GM18873 (cell line): ENCODE data around the gene TGFB2.

Experiments used
- ATAC-seq: cut with Tn5 transposase; IDR thresholded peaks from one replicate; pipeline ENCODE4 v1.9.1; 2021; ENCODE audit warnings: mild to moderate bottlenecking, moderate library complexity, moderate number of reproducible peaks; ENCODE audit not compliant: unreplicated experiment, low FRiP score

Gene TGFB2

DNA sequence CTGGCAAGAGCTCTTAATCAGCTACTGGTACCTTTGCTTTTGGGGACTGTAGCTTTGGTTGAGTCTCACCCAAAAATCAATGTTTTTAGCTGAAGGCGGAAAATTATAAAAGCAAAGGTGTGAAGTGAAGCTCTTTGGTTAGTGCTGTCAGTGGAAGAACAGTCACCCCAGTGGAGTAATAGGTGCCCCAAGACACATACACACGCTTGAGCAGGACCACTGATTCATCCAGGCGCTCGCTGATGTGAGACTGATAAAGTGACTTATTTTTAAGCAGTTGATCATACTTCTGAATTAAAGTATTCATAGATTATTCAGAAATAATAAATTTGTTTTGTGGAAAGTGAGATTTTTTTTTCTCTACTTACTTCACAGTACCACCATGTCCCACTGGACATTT, 37.1 kb downstream of the TGFB2 start:
- ATAC-seq, result no peak

DNA sequence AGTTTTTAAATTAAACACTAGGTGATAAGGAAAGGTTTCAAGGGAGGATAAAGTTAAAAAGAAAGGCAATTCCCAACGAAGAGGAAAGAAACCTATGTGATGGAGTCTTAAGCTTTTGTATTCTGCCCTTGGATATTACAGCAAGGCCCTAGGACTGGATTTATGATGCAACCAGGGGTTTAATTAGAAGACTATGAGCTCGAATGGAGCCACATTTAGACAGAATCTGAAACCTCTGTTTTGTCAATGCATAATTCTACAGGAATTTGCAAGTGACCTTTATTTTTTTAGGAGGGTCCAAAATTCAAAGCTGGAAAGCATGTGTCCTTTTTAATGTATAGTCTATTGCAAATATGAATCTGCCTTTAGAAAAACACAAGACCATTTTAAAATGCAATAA, 37.9 kb downstream of the TGFB2 start:
- no peak for ATAC-seq

DNA sequence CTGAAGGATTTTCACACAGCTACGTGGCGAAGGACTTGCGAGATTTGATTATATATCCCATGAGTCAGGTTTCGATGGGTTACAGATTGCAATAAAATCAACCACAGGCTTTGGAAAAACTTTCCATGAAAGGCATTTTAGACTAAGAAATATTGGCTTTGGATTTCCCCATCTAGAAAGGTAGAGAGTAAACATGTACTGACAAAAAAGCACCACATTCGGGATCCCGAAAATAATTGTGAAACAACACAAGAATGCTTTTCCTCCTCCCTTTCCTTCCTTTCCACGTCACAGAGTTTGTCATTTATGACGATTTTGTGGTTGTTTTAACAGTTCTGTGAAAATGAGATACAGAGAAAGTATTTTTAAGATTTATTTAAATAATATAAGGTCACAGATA, 38.5 kb downstream of the TGFB2 start:
- ATAC-seq, result no peak

DNA sequence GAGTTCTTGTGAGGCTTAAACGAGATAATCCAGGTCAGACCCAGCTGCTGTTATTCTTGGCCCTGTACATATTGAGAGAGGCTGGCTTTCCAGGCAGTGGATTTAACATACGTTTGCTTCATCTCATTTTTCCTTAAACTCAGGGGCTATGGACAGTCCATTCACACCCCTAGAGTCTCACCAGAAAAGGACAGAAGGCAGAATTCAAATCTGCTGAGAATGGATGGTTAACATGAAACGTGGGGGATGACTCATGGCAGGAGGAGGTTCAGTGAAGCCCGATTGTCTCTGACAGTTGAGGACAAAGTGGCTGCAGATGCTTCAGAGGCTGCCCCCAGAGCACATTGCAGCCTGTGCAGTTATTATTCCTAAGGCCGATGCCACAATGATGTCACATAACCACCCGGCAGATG, 39.5 kb downstream of the TGFB2 start:
- ATAC-seq, result no peak

DNA sequence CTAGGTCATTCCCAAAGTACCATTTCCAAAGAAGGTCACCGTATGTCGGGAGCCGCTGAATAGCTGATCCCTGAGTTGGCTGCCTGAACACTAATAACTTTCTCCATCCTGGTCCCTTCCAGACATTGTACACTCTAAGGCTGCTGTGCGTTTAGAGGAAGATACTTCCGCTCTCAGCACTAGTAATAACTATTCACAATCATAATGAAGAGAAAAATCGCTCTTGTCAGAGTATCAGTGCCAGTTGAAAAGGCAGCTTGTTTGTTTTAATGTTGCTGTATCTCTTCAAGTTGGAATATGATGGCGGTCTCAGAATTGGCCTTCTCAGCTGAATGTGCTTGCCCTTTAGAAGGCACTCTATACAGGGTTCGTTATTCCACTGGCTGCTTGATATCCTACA, 43.5 kb downstream of the TGFB2 start:
- ATAC-seq, result no peak

DNA sequence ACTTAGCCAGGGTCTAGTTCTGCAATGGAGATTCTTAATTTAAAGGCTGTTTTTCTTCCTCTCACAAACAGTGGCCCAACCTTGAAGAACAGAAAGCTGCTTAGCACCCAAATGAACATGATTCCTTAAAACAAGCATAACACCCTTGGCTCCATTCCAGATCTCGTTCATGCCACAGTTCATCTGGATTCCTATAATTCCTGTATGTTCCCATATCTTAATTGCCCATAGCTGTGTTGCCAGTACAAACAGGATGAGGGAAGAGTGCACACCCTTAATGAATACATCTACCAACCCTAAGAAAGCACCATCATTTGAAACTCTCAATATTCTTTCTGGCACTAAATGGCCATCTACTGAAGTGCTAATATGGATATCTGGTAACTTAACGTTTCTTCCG, 45.5 kb downstream of the TGFB2 start:
- ATAC-seq, result no peak

DNA sequence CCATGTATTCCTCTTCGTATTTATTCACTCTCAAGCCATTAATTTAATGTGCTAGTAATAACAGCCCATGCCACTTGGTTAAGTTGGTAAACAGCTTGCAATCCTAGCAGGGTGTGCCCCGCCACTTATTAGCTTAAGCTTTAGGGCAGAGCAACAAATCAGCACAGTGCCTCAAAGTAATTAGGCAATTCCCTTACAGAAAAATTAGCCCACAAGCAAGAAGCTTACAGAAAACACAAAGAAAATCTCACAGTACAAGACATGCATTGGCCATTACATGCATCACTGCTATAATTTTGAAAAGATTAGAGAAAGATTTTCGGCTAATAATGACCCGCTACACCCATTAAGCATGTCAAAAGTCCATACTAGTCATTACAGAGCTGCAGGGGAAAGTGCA, 47.6 kb downstream of the TGFB2 start:
- ATAC-seq, result no peak

DNA sequence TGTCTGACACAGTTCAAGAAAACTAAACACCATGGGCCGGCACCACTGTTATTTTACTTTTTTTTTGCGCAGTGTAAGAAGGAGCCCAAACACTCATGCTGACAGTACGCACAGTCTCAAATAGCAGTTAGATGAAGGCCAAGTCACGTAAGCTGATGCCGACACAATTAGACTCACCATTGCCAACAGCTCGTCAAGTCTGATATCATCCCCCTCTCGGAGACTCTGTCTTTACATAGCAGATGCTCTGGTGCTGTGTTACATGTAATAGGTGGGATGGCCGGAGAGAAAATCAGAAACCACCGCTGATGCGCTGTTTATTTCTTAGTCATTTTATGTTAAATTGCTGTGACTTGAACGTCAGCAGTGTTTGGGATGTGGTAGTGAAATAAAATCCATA, 49.3 kb downstream of the TGFB2 start:
- no peak for ATAC-seq

DNA sequence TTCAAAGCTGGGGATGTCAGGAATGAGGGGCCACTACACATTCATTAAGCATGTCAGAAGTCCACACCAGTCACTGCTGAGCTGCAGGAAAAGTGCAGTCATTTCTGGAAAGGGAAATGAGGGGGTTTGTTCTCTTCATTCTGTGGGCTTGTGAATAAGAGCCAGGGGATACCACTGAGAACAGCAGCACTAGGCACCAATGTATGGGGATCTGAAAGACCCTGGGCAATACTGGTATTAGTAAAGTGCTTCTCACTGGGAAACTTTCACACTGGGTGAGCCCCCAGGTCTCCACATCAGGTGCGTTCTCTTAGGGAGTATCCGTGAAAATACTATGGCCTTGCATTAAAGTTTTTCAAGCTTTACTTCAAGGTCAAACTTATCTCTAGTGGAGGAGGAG, 49.9 kb downstream of the TGFB2 start:
- ATAC-seq, result no peak

DNA sequence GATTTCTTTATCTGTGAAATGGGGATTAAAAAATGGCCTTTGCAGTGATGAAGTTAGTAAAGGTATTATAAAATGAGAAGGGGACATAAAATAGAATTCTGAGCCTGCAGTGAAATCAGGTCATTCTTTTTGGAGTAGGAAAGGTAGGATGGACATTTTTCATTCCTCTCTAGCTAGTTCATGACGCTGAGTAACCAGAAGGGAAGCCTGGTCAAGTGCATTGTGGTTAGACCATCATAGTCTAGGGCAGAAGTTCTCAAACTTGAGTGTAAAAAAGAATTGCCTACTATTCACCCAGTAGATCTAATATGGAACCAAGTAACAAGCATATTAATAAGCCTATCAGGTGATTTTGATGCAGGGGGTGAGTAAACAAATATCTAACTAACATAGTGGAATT, 50.8 kb downstream of the TGFB2 start:
- ATAC-seq, result no peak

DNA sequence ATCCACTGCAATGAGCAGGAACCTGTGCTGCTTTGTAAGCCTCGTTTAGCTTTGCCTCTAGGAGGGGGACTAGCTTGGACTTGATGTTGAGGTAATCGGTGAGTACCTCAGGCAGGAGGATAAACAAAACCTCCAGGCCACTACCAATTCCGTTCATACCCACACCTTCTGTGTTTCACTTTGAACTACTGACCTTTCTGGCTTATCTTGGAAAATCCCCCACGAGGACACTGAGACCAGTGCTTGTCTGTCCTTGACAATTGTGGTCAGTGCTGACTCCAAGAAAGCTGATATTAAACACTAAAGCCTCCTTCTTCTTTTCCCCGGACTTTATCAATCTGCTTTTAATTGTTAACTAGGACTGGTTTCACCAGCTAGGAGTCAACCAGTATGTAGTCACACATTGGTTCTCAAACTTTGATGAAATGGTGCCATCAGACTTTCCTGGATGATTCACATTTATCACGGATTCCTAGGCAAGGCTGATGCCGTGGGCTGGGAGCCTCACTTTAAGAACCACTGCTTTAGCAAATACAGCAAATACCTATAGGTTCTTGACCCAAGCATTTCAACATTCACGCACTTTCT, 52.7 kb downstream of the TGFB2 start:
- no peak for ATAC-seq

DNA sequence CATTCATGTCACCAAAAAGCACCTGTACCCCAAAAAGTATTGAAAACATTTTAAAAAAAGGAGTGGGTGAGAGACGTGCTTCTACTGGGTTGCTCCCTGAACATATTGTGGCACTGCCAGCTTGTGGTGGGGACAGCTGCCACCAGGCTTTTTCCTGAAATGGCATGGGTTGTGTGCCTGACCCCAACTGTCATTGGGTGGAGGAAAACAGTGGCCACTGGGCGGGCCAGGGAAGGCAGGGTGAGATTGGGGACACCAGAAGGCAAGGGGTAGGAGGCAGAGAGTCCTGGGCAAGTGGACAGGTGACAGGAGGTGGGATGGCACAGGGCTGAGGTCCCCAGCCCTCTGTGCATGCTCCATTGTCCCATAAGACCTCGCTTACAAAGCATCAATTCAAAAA, 55.5 kb downstream of the TGFB2 start:
- no peak for ATAC-seq

DNA sequence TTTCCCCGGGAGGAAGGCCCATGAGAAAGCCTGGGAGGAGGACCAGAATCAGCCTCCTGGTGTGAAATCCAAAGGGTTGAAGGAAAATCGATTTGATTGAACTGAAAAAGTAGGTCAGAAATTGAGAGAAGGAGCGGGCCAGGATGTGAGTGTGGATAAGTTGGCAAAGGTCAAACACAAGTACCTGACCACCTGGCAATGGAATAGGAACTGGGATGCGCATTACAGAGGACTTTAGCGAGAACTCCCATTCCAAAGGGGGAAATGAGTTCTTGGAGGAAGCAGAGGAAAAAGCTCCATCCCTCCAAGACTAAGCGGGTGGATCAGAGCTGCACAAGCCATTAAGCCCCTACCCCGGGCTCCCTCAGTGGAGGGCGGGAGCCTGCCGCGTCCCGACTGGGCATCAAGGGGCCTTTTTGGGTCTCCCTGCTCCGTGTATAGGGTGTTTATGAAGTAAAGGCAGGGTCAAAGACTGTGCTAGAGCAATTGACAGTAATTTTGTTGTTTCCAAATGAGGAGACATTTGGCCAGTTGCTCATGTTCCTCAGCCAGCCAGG, 56.4 kb downstream of the TGFB2 start:
- no peak for ATAC-seq

DNA sequence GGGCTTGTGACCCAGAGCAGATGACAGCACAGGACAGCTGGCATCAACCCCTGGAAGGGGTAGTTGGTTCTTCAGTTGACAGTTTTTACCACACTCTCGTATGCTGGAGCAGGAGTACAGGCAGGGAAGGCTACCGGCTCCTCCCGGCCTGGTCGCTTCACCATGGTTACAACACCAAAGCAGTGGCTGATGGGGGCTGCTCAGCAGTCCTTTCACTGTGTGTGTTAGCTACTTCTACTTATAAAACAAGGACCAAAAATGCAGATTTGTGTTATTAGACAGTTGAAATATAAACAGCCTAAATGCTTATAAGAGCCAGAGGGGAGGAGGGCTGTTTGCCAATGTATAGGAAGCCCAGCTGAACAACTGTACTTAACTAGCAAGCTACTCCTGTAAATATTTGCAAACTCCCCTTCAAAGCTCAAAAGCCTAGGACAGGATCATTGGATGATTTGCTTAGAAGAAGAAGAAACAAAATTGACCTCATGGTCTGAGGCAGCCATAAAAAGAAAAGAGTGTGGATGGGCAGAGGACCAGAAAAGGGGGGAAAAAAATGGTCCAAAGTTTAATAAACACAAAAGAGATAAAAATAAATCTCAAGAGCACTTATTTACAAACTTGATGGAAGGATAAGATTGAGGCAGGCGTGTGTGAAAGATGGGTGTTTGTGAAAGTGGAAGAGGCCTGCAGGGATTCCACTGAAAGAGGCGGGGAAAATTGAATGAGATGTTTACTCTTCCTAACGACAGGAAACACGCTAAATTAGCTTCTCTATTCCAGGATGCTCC, 57.1 kb downstream of the TGFB2 start:
- no peak for ATAC-seq

DNA sequence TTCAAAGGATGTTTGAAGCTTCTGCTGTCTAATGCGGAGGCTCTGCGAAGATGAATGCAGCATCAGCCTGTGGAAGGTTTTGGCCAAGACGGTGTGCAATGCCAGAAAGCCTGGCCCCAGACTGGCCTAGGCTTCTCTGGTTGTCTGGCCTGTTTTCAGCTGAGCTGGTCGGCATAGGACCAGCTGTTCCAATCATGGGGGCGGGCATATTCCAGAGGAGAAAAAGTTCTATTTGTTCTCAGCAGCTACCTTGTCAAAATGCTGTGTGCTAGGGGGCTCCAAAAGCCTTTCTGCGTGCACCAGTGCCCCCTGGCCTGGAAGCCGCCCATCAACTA, 57.6 kb downstream of the TGFB2 start:
- ATAC-seq, result no peak

DNA sequence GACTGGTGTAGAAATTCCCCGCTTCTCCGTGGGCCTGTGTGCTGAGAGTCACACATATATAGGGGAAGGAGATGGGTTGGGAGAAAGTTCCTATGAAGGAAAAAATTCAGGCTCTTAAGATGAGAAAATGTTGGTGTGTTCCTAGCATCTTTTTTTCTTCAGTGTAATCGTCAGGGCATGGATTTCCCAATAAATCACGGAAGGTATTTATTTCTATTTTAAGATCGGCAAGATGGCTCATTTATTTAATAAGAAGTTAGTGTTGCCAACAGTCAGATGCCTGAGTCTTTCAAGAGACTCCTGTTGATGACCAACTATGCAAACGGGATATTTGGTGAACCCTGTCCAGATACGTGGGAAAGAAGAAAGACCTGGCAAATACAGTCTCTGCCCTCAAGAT, 58.2 kb downstream of the TGFB2 start:
- no peak for ATAC-seq

DNA sequence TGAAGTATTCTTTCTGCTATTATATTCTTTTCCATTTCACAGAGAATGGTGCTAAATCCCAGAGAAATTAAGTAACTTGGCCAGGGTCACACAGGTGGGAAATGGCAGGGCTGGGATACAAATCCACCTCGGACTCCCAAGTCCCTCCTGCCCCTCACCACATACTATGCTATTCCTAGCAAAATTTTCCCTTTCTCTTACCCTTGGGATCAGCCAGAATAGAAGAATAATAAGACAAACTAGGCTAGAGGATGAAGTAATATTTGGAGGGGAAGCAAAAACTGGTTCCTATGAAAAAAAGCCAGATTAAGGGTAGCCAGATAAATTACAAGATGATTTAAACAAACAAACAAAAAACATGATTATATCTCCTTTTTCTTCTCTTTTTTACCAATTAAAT, 62.5 kb downstream of the TGFB2 start:
- ATAC-seq, result no peak

DNA sequence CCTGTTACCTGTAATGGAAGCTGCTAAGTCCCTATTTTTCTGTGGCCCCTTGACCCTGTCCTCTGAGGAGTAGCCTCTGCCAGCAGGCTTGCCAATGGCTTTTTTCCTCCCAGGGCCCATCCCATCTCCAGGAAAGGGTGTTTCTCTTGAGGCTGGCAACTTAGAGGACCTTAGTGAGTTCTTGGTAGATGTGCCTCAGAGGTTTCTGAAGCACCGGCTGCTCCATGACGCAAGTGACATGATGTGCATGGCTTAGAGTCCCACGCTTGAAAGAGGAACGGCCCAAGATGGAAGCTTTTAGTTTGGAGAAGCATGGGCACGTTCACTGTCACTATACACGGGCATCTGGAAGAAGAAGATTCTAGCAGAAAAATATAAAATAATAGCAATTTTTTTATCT, 63.0 kb downstream of the TGFB2 start:
- ATAC-seq, result no peak

DNA sequence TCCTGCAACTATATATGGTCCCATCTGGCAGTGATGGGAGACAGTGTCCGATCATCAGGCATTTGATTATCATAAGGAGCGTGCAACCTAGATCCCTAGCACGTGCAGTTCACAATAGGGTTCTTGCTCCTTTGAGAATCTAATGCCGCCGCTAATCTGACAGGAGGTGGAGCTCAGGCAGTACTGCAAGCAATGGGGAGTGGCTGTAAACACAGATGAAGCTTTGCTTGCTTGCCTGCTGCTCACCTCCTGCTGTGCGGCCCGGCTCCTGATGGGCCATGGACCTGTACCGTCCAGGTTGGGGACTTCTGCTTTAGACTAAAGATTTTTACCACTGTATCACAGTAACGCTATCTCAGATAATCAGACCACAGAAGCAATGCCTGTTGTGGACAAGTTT, 63.8 kb downstream of the TGFB2 start:
- ATAC-seq, result no peak

DNA sequence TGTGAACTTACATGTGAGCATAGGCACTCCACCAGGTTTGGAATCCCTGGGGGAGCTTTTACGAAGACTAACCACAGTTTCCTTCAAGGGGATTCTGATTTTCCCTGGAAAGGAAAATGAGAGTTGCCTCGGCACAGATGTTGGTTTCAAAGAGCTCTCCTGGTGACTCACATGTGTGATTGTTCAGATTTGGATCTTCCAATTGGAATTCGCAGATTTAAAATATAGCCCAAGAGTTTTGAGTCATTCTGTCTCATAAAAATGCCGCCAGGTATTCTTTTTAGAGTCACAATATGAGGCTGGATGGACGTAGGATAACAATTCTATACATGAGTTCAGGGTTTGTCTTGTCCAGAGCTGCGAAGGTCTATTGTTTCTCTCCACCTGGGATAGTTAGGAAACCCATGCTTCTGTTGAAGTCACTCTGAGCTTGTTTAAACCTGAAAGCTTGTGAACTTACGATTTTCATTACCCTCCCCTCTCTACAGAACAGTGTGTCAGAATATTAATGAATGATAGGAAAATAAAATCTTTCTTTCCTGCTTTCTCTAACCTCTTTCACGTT, 64.9 kb downstream of the TGFB2 start:
- no peak for ATAC-seq

DNA sequence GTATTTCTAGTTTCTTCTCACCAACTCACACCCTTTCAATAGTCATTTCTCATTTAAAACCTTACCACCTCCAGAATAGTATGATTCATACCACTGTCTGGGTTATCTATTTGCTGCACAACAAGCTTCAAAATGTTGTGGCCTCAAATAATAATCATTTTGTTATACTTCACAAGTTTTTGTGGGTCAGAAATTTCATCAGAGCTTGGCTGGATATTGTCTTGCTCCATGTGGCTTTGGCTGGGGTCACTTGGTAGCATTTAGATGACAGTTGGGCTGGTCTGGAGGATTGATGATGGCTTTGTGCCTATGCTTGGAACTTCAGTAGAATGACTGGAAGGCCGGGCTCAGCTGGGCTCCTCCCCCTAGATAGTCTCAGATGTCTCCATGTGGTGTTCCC, 66.0 kb downstream of the TGFB2 start:
- ATAC-seq, result no peak

DNA sequence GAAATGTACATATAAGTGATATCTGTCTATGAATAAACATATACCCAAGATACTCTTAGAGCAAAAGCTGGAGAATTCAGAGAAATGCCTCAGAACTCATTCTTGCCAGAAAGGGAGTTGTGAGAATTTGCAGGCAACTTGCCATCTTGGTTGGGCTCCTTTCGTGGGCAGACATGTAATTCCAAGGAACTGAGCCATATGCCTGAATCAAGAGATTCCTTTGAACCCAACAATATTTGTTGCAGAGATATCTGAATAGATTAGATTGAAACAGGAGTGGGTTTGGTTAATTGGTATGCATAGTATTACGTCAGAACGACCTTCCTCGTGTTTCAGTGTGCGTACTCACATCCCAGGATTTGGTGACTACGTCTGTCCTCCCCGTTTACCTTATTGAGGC, 67.0 kb downstream of the TGFB2 start:
- no peak for ATAC-seq
